Measurements from ENCODE around the gene P2RY6.
A peak's percentile ranks its signal among the peaks of the same experiment; 100 is the strongest.

The P2RY6 gene

DNA sequence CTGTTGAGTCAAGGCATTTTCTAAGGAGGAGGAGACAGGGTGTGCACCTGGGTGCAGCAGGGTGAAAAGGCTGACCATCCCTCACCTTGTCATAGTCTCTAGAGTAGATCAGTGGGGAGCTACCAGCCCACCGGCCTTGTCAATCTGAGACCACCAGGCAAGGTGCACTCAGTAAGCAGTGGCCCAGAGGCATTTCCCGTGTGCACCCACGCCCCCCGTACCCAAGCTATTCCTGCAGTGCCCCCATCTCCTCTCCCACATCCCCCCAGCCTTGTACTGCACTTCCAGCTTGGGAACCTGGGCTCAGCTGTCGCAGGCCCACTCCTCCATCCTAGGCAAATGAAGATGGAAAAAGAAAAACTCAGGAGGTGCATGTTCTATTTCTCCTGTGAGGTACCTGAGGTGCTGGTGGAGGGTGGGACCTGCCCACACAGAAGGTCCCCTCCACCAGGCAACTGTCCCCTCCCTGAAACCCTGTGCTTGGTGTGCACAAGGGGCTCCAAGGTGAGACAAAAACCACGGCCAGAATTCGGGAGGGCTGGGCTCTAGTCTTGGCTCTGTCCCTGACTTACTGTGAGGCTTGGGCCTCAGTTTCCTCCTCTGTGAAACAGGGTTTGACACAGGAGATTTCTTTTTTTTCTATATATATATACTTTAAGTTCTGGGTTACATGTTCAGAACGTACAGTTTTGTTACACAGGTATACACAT, 45.7 kb upstream of the P2RY6 start:
- no peak overlapping the region for H3K27ac ChIP-seq
- H3K4me1 ChIP-seq = peaks cover 5% of the 10 kb centered on the region
- no peaks in the 10 kb centered on the region for H3K27me3 ChIP-seq (ENCODE audit: control insufficient read depth, insufficient read depth, low read length)
- no peak overlapping the region for H3K4me3 ChIP-seq (ENCODE audit: low read depth, low read length)
- no peak overlapping the region for H3K4me2 ChIP-seq (ENCODE audit: low read length)
- H2AFZ ChIP-seq = no peak overlapping the region
- no peaks in the 10 kb centered on the region for H3K36me3 ChIP-seq (ENCODE audit: control insufficient read depth, insufficient read depth, low read length)
- TF ChIP-seq, protein P1, sequence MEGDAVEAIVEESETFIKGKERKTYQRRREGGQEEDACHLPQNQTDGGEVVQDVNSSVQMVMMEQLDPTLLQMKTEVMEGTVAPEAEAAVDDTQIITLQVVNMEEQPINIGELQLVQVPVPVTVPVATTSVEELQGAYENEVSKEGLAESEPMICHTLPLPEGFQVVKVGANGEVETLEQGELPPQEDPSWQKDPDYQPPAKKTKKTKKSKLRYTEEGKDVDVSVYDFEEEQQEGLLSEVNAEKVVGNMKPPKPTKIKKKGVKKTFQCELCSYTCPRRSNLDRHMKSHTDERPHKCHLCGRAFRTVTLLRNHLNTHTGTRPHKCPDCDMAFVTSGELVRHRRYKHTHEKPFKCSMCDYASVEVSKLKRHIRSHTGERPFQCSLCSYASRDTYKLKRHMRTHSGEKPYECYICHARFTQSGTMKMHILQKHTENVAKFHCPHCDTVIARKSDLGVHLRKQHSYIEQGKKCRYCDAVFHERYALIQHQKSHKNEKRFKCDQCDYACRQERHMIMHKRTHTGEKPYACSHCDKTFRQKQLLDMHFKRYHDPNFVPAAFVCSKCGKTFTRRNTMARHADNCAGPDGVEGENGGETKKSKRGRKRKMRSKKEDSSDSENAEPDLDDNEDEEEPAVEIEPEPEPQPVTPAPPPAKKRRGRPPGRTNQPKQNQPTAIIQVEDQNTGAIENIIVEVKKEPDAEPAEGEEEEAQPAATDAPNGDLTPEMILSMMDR (IDR thresholded peaks at IDR 0.05) = no peak
- H3K9me3 ChIP-seq (ENCODE audit: control insufficient read depth, low read length) = no peaks in the 10 kb centered on the region
- no peaks in the 10 kb centered on the region for H3K79me2 ChIP-seq
- H3K9ac ChIP-seq = no peak overlapping the region

DNA sequence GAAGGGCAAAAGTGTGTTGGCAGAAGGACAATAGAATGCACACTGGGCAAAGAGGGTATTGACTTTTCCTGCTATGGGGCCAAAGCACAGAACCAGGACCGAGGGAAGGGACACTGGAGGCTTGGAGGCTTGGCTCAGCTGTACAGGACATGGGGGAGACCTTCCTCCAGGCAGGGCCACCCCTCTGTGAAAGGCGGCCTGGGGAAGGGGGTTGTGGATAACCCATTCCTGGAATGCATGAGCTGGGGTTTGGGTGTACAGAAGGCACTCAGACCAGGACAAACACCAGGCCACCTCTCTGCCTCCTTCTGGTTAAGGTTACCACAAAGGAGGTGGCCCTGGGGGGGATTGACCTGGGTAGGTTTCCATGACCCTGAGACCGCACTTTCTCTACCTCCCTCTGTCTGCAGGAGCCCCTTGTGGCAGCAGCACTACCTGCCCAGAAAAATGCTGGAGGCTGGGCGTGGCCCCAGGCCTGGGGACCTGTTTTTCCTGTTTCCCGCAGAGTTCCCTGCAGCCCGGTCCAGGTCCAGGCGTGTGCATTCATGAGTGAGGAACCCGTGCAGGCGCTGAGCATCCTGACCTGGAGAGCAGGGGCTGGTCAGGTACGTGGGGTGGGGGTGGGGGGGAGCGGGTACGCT, 44.4 kb upstream of the P2RY6 start:
- Histone ChIP-seq H3K27ac (peak overlapping the region; percentile 67), H2AFZ (no peak overlapping the region), H3K4me3 (ENCODE audit: low read depth, low read length) (no peak overlapping the region), H3K4me1 (peaks cover 5% of the 10 kb centered on the region), H3K79me2 (no peaks in the 10 kb centered on the region), H3K4me2 (ENCODE audit: low read length) (no peak overlapping the region), H3K9me3 (ENCODE audit: control insufficient read depth, low read length) (no peaks in the 10 kb centered on the region), H3K9ac (no peak overlapping the region), H3K36me3 (ENCODE audit: control insufficient read depth, insufficient read depth, low read length) (no peaks in the 10 kb centered on the region), H3K27me3 (ENCODE audit: control insufficient read depth, insufficient read depth, low read length) (no peaks in the 10 kb centered on the region)
- TF ChIP-seq, protein P1 (IDR thresholded peaks at IDR 0.05) = peak; percentile 47

DNA sequence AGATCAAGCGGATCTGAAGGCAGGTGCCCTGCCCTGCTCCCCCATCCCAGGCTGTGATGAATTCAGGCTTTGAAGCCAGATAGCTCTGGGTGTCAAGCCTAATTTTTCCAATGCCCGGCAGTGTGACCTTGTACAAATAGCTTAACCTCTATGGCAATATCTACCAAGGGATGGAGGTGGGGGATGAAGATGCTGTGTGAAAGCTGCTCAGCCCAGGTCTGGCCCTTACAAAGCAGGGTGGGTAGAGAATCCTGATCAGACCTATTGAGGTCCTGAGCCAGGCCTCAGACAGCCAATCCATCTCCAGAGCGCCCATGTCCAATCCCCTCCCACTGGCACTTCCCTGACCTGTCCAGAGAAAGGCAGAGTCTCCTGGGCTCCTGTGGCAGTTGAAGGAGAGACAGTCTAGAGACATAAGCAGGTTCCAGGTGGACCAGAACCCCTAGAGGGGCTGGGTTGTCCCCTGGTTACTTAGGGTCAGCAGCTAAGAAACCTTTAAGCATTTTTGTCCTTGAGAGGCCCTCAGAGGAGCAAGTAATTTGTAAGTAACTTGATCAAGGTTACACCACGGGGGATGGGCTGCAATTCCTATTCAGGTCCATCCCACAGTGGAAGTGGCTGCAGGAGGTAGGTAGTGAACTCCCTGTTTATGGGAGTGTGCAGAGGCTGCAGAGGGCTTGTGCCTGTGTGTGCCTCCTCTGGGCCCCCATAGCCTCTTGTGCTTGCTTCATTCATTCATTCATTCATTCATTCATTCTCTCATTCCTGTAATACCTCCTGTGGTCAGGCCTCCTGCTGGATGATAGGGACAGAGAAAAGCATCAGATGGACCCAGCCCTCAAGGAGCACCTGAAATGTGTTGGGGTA, 43.6 kb upstream of the P2RY6 start:
- H3K36me3 ChIP-seq (ENCODE audit: control insufficient read depth, insufficient read depth, low read length) = no peaks in the 10 kb centered on the region
- H3K4me2 ChIP-seq (ENCODE audit: low read length) = no peak overlapping the region
- H3K4me1 ChIP-seq = peaks cover 5% of the 10 kb centered on the region
- no peak overlapping the region for H3K9ac ChIP-seq
- H3K27me3 ChIP-seq (ENCODE audit: control insufficient read depth, insufficient read depth, low read length) = no peaks in the 10 kb centered on the region
- H3K79me2 ChIP-seq = no peaks in the 10 kb centered on the region
- peak overlapping the region; percentile 70 for H3K27ac ChIP-seq
- H3K4me3 ChIP-seq (ENCODE audit: low read depth, low read length) = no peak overlapping the region
- TF ChIP-seq, protein P1 (IDR thresholded peaks at IDR 0.05) = no peak
- no peak overlapping the region for H2AFZ ChIP-seq
- H3K9me3 ChIP-seq (ENCODE audit: control insufficient read depth, low read length) = no peaks in the 10 kb centered on the region

DNA sequence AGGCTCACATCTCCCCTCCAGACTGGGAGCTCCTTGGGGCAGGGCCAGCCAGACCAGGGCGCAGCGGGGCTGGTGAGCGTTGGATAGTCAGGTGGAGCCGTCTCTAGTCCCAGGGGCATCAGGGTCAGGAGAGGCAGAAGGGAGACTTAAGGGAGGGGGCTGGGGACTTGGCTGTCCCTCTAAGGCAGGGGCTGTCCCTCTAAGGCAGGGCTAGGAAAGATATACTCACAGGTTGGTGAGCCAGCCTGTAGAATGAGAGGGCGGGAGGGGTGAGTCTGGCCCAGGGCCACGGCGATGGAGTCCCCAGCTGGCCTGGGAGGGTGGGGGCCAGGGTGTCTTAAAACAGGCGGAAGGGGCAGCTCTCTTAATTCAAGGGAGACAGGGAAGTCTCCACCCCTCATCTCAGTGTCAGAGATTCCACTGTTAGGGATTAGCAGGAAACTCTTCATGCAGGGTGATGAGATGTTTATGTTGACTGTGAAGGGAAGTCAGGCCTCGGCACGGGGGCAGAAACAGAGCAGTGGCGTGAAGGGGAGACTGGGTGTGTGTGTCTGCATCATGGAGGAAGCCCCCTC, 42.7 kb upstream of the P2RY6 start:
- H3K4me1 ChIP-seq = peaks cover 5% of the 10 kb centered on the region
- H3K36me3 ChIP-seq (ENCODE audit: control insufficient read depth, insufficient read depth, low read length) = no peaks in the 10 kb centered on the region
- H3K79me2 ChIP-seq = no peaks in the 10 kb centered on the region
- no peak overlapping the region for H2AFZ ChIP-seq
- H3K9me3 ChIP-seq (ENCODE audit: control insufficient read depth, low read length) = no peaks in the 10 kb centered on the region
- no peak overlapping the region for H3K4me3 ChIP-seq (ENCODE audit: low read depth, low read length)
- H3K9ac ChIP-seq = no peak overlapping the region
- H3K27ac ChIP-seq = no peak overlapping the region
- TF ChIP-seq, protein P1 (IDR thresholded peaks at IDR 0.05) = no peak
- no peak overlapping the region for H3K4me2 ChIP-seq (ENCODE audit: low read length)
- no peaks in the 10 kb centered on the region for H3K27me3 ChIP-seq (ENCODE audit: control insufficient read depth, insufficient read depth, low read length)

All from parathyroid adenoma (tissue), 2 donors.